C1 segment of cervical spinal cord (tissue), 14 donors: ENCODE measurements around the gene ELF3.
"Not testable (repeated sequence)": the region's sequence is repeated elsewhere in the genome, so short reads cannot be mapped to it uniquely, and the experiment has no call there.

Source experiments
- DNase-seq, 14 donors: peaks; one replicate each; lab custom pipeline; 2025; lab: John Stamatoyannopoulos, UW

Gene ELF3

GRCh38 chr1:202010180-202011015, at the start of gene ELF3:
Gene ELF3 (plus strand): TSS chr1:202010587. CDS start chr1:202011137, 550 bp downstream.
- DNase-seq: peak in 1 of 14 donors; percentile 36

- DNase-seq: not testable (repeated sequence)
Measured at GRCh38 chr1:201962382-201962781, 48.0 kb upstream of the ELF3 start.

- no peak for DNase-seq
Measured at GRCh38 chr1:201964261-201964660, 46.1 kb upstream of the ELF3 start.

- no peak for DNase-seq
Measured at GRCh38 chr1:201966171-201966570, 44.2 kb upstream of the ELF3 start.

GRCh38 chr1:201968202-201968925, 42.0 kb upstream of the ELF3 start:
- no peak for DNase-seq

GRCh38 chr1:201970334-201971159, 39.8 kb upstream of the ELF3 start:
- DNase-seq: no peak

GRCh38 chr1:201982082-201982622, 28.2 kb upstream of the ELF3 start:
- peak in 3 of 14 donors; percentile 54 to 76 (median 71) for DNase-seq

- DNase-seq: peak in 12 of 14 donors; percentile 27 to 70 (median 54)
Measured at GRCh38 chr1:201982623-201983379, 27.6 kb upstream of the ELF3 start, which contains the start of gene RNPEP. Gene RNPEP (plus strand): TSS chr1:201982648. CDS start chr1:201982667, 19 bp downstream.

- DNase-seq: no peak
Measured at GRCh38 chr1:201983380-201983805, 27.0 kb upstream of the ELF3 start.

- no peak for DNase-seq
Measured at GRCh38 chr1:201984446-201984845, 25.9 kb upstream of the ELF3 start.

- no peak for DNase-seq
Measured at GRCh38 chr1:201985355-201985754, 25.0 kb upstream of the ELF3 start.

GRCh38 chr1:201988601-201989000, 21.8 kb upstream of the ELF3 start:
- no peak for DNase-seq

GRCh38 chr1:201989354-201990128, 20.8 kb upstream of the ELF3 start:
- DNase-seq: no peak

- no peak for DNase-seq
Measured at GRCh38 chr1:201990427-201990826, 20.0 kb upstream of the ELF3 start.

- DNase-seq: no peak
Measured at GRCh38 chr1:201999625-202000238, 10.7 kb upstream of the ELF3 start.

- DNase-seq: no peak
Measured at GRCh38 chr1:202002507-202002906, 7.9 kb upstream of the ELF3 start.

GRCh38 chr1:202004711-202005110, 5.7 kb upstream of the ELF3 start:
- DNase-seq: peak in 1 of 14 donors; percentile 31

- no peak for DNase-seq
Measured at GRCh38 chr1:202005958-202006357, 4.4 kb upstream of the ELF3 start.

- no peak for DNase-seq
Measured at GRCh38 chr1:202007304-202007703, 3.1 kb upstream of the ELF3 start.
